Measurements from ENCODE around the gene RFTN2. TPM values are rescaled to one million over a fixed set of nuclear protein-coding genes. Genes with fewer than 3 reads are reported as not detected.
"Not testable (repeated sequence)": the region's sequence is repeated elsewhere in the genome, so short reads cannot be mapped to it uniquely, and the experiment has no call there.

The RFTN2 gene
- total RNA-seq, 2 donors from 2014 or later = 0.17 to 0.29 TPM

GRCh38 chr2:197661626-197662025 lies 13.8 kb downstream of the RFTN2 start:
- no peaks in the 10 kb centered on the region for H3K4me1 Mint-ChIP-seq
- H3K27ac Mint-ChIP-seq = no peak overlapping the region
- no peaks in the 10 kb centered on the region for H3K27me3 Mint-ChIP-seq
- H3K9me3 Mint-ChIP-seq = peaks cover 10% of the 10 kb centered on the region
- ATAC-seq (replicated peaks) = no peak
- H3K36me3 Mint-ChIP-seq (ENCODE audit: low read depth) = no peaks in the 10 kb centered on the region
- no peak overlapping the region for H3K4me3 Mint-ChIP-seq

- no peaks in the 10 kb centered on the region for H3K36me3 Mint-ChIP-seq (ENCODE audit: low read depth)
- no peaks in the 10 kb centered on the region for H3K4me1 Mint-ChIP-seq
- H3K9me3 Mint-ChIP-seq = no peaks in the 10 kb centered on the region
- H3K27ac Mint-ChIP-seq = no peak overlapping the region
- H3K4me3 Mint-ChIP-seq = no peak overlapping the region
- no peak for ATAC-seq (replicated peaks)
- no peaks in the 10 kb centered on the region for H3K27me3 Mint-ChIP-seq
These were observed 17.8 kb downstream of the RFTN2 start for GRCh38 chr2:197657562-197657961.

- no peak overlapping the region for H3K4me3 Mint-ChIP-seq
- no peak overlapping the region for H3K27ac Mint-ChIP-seq
- H3K9me3 Mint-ChIP-seq = no peaks in the 10 kb centered on the region
- H3K4me1 Mint-ChIP-seq = no peaks in the 10 kb centered on the region
- H3K27me3 Mint-ChIP-seq = peaks cover 4% of the 10 kb centered on the region
- no peak for ATAC-seq (replicated peaks)
- H3K36me3 Mint-ChIP-seq (ENCODE audit: low read depth) = no peaks in the 10 kb centered on the region
These were observed 27.3 kb downstream of the RFTN2 start for GRCh38 chr2:197647961-197648690.

- no peaks in the 10 kb centered on the region for H3K36me3 Mint-ChIP-seq (ENCODE audit: low read depth)
- no peak overlapping the region for H3K4me3 Mint-ChIP-seq
- ATAC-seq (replicated peaks) = no peak
- H3K27ac Mint-ChIP-seq = no peak overlapping the region
- peaks cover 10% of the 10 kb centered on the region for H3K27me3 Mint-ChIP-seq
- H3K4me1 Mint-ChIP-seq = peaks cover 5% of the 10 kb centered on the region
- no peaks in the 10 kb centered on the region for H3K9me3 Mint-ChIP-seq
These were observed 33.7 kb downstream of the RFTN2 start for GRCh38 chr2:197641666-197642065.

- Mint-ChIP-seq H3K27me3 (peaks cover 10% of the 10 kb centered on the region), H3K4me3 (peak overlapping the region; percentile 41)
- H3K27ac Mint-ChIP-seq; H3K9me3 Mint-ChIP-seq; H3K4me1 Mint-ChIP-seq; ATAC-seq (replicated peaks); H3K36me3 Mint-ChIP-seq (ENCODE audit: low read depth): not testable (repeated sequence)
These were observed 34.7 kb downstream of the RFTN2 start for GRCh38 chr2:197640571-197641122.

- ATAC-seq (replicated peaks) = no peak
- no peak overlapping the region for H3K4me3 Mint-ChIP-seq
- peaks cover 7% of the 10 kb centered on the region for H3K9me3 Mint-ChIP-seq
- H3K27ac Mint-ChIP-seq = no peak overlapping the region
- H3K36me3 Mint-ChIP-seq (ENCODE audit: low read depth) = no peaks in the 10 kb centered on the region
- H3K27me3 Mint-ChIP-seq = no peaks in the 10 kb centered on the region
- H3K4me1 Mint-ChIP-seq = no peaks in the 10 kb centered on the region
These were observed 42.2 kb downstream of the RFTN2 start for GRCh38 chr2:197633109-197633657.

- ATAC-seq (replicated peaks) = no peak
- H3K36me3 Mint-ChIP-seq (ENCODE audit: low read depth) = no peaks in the 10 kb centered on the region
- H3K27ac Mint-ChIP-seq = no peak overlapping the region
- no peak overlapping the region for H3K4me3 Mint-ChIP-seq
- H3K27me3 Mint-ChIP-seq = peaks cover 6% of the 10 kb centered on the region
- H3K4me1 Mint-ChIP-seq = peaks cover 5% of the 10 kb centered on the region
- peaks cover 3% of the 10 kb centered on the region for H3K9me3 Mint-ChIP-seq
These were observed 47.3 kb downstream of the RFTN2 start for GRCh38 chr2:197628043-197628500.

GRCh38 chr2:197626965-197627625 lies 48.3 kb downstream of the RFTN2 start:
- no peak for ATAC-seq (replicated peaks)
- no peaks in the 10 kb centered on the region for H3K9me3 Mint-ChIP-seq
- H3K4me1 Mint-ChIP-seq = peaks cover 5% of the 10 kb centered on the region
- H3K36me3 Mint-ChIP-seq (ENCODE audit: low read depth) = no peaks in the 10 kb centered on the region
- no peak overlapping the region for H3K4me3 Mint-ChIP-seq
- H3K27me3 Mint-ChIP-seq = peaks cover 6% of the 10 kb centered on the region
- H3K27ac Mint-ChIP-seq = no peak overlapping the region

- no peak for ATAC-seq (replicated peaks)
- Mint-ChIP-seq H3K4me3 (no peak overlapping the region), H3K27me3 (no peaks in the 10 kb centered on the region), H3K27ac (no peak overlapping the region), H3K36me3 (ENCODE audit: low read depth) (no peaks in the 10 kb centered on the region), H3K9me3 (no peaks in the 10 kb centered on the region), H3K4me1 (no peaks in the 10 kb centered on the region)
These were observed 55.3 kb downstream of the RFTN2 start for GRCh38 chr2:197620133-197620532.

GRCh38 chr2:197615016-197615652 lies 60.3 kb downstream of the RFTN2 start:
- Mint-ChIP-seq H3K27ac (no peak overlapping the region), H3K9me3 (no peaks in the 10 kb centered on the region), H3K36me3 (ENCODE audit: low read depth) (no peaks in the 10 kb centered on the region), H3K27me3 (no peaks in the 10 kb centered on the region), H3K4me3 (no peak overlapping the region), H3K4me1 (no peaks in the 10 kb centered on the region)
- ATAC-seq (replicated peaks) = peak; percentile 35

- no peaks in the 10 kb centered on the region for H3K27me3 Mint-ChIP-seq
- H3K4me1 Mint-ChIP-seq = no peaks in the 10 kb centered on the region
- no peak overlapping the region for H3K4me3 Mint-ChIP-seq
- no peaks in the 10 kb centered on the region for H3K9me3 Mint-ChIP-seq
- no peaks in the 10 kb centered on the region for H3K36me3 Mint-ChIP-seq (ENCODE audit: low read depth)
- H3K27ac Mint-ChIP-seq = no peak overlapping the region
- ATAC-seq (replicated peaks) = no peak
These were observed 60.9 kb downstream of the RFTN2 start for GRCh38 chr2:197614532-197614931.

GRCh38 chr2:197613509-197613987 lies 61.8 kb downstream of the RFTN2 start:
- Mint-ChIP-seq H3K4me3 (no peak overlapping the region), H3K27ac (no peak overlapping the region), H3K36me3 (ENCODE audit: low read depth) (no peaks in the 10 kb centered on the region), H3K9me3 (no peaks in the 10 kb centered on the region), H3K4me1 (no peaks in the 10 kb centered on the region), H3K27me3 (no peaks in the 10 kb centered on the region)
- ATAC-seq (replicated peaks) = no peak

- H3K27me3 Mint-ChIP-seq = peaks cover 3% of the 10 kb centered on the region
- H3K4me1 Mint-ChIP-seq = no peaks in the 10 kb centered on the region
- no peak overlapping the region for H3K4me3 Mint-ChIP-seq
- peak; percentile 64 for ATAC-seq (replicated peaks)
- no peaks in the 10 kb centered on the region for H3K9me3 Mint-ChIP-seq
- H3K36me3 Mint-ChIP-seq (ENCODE audit: low read depth) = no peaks in the 10 kb centered on the region
- H3K27ac Mint-ChIP-seq = no peak overlapping the region
These were observed 69.2 kb downstream of the RFTN2 start for GRCh38 chr2:197606180-197606579.

- Mint-ChIP-seq H3K4me1 (no peaks in the 10 kb centered on the region), H3K27ac (no peak overlapping the region), H3K4me3 (no peak overlapping the region), H3K9me3 (no peaks in the 10 kb centered on the region), H3K36me3 (ENCODE audit: low read depth) (no peaks in the 10 kb centered on the region), H3K27me3 (peaks cover 5% of the 10 kb centered on the region)
- ATAC-seq (replicated peaks) = no peak
These were observed 71.1 kb downstream of the RFTN2 start for GRCh38 chr2:197604117-197604860.
